ENCODE data around the gene STAMBPL1. TPM values are rescaled to one million over a fixed set of nuclear protein-coding genes. Genes with fewer than 3 reads are reported as not detected.

Gene STAMBPL1
- total RNA-seq, 1 donor from 2014 or later = 0.26 TPM

DNA sequence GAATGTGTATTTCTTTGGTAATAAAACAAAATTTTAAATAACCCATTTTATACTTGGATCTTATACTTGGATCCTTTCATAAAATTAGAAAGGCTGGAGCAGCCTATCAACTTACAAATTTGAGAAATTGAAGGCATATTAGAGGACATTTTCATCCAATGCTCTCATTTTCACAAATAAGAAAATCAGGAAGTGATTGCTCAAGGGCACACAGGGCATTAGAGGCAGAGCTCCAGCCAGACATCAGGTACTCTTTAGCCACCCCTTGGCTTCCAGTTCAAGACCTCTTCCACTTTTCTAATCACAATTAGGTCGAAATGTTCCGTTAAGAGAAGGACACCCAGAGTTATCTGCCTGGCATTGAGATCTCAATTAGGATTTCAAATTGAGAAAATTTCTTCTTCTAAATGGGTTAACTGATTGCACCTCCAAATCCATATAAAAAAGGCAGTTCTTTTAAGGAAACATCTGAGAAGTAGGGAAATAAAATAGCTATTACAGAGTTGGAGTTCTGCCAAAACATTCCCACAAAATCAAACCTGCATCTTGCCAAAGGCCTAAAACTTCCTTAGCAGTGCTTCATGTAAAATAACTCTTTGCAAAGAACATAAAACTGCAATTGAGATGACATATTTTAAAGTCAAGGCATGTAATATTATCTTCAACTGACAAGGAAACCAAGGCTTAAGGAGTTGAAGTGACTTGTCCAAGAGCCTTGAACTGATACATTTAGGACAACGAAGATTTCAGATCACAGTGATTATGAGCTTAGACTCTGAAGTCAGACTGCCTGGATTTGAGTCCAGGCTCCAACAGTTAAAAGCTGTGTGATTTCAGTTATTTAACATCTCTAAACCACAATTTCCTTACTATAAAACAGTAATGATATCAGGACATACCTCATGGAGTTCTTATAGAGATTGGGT, 70.1 kb downstream of the STAMBPL1 start:
- DNase-seq (ENCODE audit: low read depth in 2 of 2) = peak in 1 of 2 donors; percentile 3

- DNase-seq (ENCODE audit: low read depth in 2 of 2) = no peak
These were observed 72.6 kb downstream of the STAMBPL1 start, which contains the start of gene ACTA2 for GRCh38 chr10:88952647-88953111. Gene ACTA2 (minus strand): TSS chr10:88952773. CDS start chr10:88948930, 3,843 bp downstream.

DNA sequence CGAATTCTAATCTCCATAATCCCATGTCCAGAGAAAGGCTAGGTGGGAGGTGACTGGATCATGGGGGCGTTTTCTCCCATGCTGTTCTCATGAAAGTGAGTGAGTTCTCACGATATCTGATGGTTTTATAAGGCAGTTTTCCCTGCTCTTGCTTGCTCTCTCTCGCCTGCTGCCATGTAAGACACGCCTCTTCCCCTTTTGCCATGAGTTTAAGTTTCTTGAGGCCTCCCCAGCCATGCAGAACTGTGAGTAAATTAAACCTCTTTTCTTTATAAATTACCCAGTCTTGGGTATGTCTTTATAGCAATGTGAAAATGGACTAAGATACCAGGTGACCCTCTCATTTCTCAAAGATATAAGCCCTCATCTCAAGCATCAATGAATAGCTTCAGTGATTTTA, 73.6 kb downstream of the STAMBPL1 start:
- no peak for DNase-seq (ENCODE audit: low read depth in 2 of 2)

- DNase-seq (ENCODE audit: low read depth in 2 of 2) = no peak
These were observed 74.5 kb downstream of the STAMBPL1 start for GRCh38 chr10:88954458-88955083.

DNA sequence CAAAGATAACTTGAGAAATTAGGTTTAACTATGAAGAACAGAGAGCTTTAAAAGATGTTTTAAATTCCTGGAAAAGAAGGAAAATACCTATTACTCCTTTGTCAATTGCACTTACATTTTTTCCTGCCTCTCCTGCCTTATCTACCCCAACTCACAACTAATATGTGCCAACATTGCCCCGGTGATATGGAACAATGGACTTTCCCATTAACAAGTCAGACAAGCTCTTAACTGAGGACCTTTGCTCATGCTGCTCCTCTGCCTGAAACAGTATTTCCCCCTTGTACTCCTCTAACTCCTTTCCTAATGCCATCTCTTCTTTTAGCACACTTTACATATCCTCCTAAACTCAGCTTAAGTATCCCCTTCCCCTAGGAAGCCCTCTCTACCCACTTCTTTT, 77.3 kb downstream of the STAMBPL1 start:
- no peak for DNase-seq (ENCODE audit: low read depth in 2 of 2)

- DNase-seq (ENCODE audit: low read depth in 2 of 2) = no peak
These were observed 78.7 kb downstream of the STAMBPL1 start for GRCh38 chr10:88958721-88959120.

DNA sequence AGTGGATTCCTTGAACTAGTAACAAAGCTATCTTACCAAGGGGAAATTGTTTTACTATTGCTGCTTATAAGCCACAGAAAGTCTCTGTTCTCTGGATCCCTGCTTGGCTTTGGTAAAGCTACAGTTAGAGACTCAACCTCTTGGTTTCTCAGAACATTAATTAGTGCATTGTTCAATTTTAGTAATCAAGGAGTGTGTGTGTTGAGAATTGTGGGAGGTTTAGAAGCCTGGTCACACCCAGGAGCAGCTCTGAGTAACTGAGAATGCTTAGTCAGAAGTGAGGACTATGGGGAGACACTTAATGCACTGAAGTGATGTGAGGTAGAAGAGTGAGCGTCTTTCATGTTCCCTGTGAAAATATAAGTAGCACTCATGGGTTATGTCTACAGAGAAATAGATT, 80.8 kb downstream of the STAMBPL1 start:
- DNase-seq (ENCODE audit: low read depth in 2 of 2) = no peak

- DNase-seq (ENCODE audit: low read depth in 2 of 2) = no peak
These were observed 81.2 kb downstream of the STAMBPL1 start for GRCh38 chr10:88961266-88961665.

DNA sequence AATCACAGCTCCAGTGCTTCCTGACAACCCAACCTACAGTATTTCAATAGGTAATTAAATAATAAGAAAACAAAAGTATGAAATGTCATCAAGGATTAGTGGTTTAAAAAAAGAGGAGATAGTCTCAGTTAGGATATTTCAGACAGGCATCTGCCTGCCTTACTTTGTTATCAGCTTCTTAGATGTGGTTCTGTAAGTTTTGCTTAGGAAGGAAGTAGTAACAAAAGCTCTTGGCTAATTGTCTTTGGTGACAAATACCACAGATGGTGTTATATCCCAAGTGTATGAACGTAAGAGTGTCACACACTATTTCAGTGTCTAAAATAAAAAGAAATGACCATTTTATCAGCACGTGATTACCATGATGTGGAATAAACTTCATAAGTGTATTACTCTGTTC, 82.3 kb downstream of the STAMBPL1 start:
- DNase-seq (ENCODE audit: low read depth in 2 of 2) = no peak

- no peak for DNase-seq (ENCODE audit: low read depth in 2 of 2)
These were observed 83.3 kb downstream of the STAMBPL1 start for GRCh38 chr10:88963318-88963717.

DNA sequence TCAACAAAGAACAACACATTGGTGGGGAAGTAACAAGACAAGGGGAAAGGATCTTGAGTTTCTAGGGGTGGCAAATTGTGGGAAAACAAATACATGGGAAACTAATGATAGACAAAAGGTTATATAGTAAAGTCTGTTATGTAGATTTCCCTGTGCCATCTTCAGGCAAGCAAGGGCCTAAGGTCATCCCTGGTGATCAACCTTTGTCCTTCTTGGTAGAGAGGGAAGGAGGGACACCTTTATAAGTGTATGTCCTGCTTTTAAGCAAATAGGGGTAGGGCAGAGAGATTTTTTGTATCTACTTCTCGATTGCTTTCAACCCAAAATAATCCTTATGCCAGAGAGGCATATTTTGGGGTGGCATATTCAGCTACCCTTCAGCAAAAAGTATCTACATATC, 84.3 kb downstream of the STAMBPL1 start:
- no peak for DNase-seq (ENCODE audit: low read depth in 2 of 2)

DNA sequence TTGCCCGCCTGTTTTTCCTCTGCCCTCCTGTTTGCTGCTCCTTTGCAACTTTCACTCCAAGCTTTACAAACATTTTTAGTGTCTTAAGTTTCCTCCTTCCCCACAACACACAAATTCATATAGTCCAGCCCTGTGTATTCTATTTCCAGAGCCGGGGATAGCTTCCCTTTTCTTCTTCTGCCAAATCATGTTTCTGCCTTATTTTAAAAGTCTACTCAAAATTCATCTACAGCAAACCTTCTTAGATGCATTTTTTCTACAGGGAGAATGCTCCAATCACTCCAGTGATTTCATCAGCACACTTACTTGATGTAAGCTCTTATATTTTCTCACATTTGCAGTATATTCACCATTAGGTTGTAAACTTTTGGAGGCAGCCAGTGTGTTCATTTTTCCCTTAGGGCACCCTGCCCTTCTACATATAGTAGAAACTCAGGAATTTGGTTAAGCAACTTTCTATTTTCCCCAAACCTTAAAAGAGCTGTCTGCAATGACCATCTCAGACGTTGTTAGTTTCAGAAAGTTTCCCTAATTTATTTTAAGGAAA, 84.9 kb downstream of the STAMBPL1 start:
- DNase-seq (ENCODE audit: low read depth in 2 of 2) = no peak

DNA sequence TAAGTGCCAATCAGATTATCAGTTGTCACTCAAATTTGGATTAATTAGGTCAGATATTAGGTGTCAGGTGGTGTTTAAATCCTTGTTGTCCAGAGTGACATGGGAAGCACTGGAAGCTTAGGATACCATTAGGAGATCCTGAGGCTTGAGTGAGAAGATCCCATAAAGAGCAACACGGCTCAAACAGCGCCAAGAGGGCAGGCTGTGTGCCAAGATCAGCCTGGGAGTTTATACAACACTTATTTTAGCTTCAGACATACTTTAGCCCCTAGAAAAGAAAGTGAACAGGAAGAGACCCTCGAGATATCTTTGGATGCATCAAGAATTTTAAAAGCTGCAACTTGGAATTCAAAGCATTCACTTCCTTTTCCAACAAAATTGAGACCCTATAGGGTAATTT, 86.8 kb downstream of the STAMBPL1 start:
- no peak for DNase-seq (ENCODE audit: low read depth in 2 of 2)

DNA sequence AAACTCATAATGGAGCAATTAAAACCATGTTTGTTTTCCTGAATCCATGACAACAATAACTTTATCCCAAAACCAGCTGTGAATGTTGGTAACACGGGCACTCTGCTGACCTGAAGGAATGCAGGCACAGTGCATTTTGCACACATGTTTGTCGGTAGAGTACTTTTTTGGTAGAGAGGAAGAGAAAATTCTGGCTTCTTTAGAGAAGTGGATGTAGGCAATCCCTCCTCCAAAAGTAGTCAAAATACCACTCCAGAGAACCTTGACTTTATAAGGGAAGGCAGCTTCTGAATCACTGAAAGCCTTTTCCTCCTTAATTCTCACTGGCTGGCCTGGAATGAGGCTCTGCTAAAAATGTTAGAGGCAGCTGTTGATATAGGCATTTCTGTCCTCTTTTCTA, 88.3 kb downstream of the STAMBPL1 start:
- DNase-seq (ENCODE audit: low read depth in 2 of 2) = no peak

DNA sequence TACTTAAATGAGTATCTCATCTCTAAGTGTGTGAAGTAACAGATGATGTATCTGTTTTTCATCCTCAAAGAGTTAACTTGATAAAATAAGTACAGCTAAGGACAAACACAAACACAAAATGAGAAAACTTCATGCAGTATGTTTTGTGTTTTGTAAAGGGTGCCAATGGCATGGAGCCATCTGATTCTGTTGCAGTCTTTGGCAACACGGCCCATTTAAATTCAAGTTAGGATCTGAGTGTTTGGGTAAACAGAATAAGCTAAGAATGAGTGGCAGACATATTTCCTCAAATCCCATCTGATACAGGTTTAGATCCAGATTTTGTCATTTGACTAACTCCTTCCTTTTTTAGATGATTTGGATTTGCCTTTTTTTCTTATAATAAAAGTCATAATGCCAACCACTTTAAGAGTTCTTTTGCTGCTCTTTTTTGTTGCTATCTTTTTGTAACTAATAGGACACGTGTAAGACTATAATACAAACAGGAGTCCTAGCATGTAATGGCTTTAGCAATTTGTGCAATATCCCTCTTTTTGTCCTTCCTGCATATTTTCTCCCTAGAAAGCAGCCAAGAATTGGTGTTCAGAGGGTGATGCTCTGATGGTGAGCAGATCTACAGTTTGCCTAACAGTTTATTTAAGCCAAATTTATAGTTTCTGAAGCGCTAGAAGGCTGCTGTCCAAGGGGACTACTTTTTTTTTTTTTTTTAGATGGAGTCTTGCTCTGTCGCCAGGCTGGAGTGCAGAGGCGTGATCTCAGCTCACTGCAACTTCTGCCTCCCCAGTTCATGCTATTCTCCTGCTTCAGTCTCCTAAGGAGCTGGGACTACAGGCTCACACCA, 91.4 kb downstream of the STAMBPL1 start:
- no peak for DNase-seq (ENCODE audit: low read depth in 2 of 2)

Other genes starting within 250 kb of the STAMBPL1 start
- gene LIPF, start 215.8 kb upstream of the STAMBPL1 start, total RNA-seq = not detected in 2 replicates
- not detected in 2 replicates for gene LIPK, start 174.0 kb upstream of the STAMBPL1 start, total RNA-seq
- gene LIPN, start 120.2 kb upstream of the STAMBPL1 start, total RNA-seq = not detected in 2 replicates
- gene LIPM, start 77.5 kb upstream of the STAMBPL1 start, total RNA-seq = not detected in 2 replicates
- not detected in 2 replicates for gene ANKRD22, start 28.4 kb upstream of the STAMBPL1 start, total RNA-seq
- 4.1 and 7.1 TPM in 2 replicates for gene ACTA2, start 72.5 kb downstream of the STAMBPL1 start, total RNA-seq
- gene FAS, start 110.6 kb downstream of the STAMBPL1 start, total RNA-seq = 5.8 and 7.6 TPM in 2 replicates